ENCODE results near the gene CACNG4. TPM values are rescaled to one million over a fixed set of nuclear protein-coding genes. Genes with fewer than 3 reads are reported as not detected.
"Not testable (repeated sequence)": the region's sequence is repeated elsewhere in the genome, so short reads cannot be mapped to it uniquely, and the experiment has no call there.

The CACNG4 gene
- polyA plus RNA-seq, 1 donor = 5.1 TPM

DNA sequence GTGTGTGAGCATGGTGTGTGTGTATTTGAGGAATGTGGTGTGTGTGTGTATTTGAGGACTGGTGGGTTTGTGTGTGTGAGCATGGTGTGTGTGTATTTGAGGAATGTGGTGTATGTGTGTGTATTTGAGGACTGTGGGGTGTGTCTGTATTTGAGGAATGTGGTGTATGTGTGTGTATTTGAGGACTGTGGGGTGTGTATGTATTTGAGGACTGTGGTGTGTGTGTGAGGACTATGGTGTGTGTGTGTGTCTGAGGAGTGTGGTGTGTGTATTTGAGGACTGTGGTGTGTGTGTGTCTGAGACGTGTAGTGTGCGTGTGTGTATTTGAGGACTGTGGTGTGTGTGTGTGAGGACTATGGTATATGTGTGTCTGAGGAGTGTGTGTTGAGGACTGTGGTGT is 61.8 kb downstream of the CACNG4 start:
- Histone ChIP-seq H3K36me3 (ENCODE audit: control insufficient read depth, insufficient read depth, low read length) (no peaks in the 10 kb centered on the region), H3K4me1 (ENCODE audit: control insufficient read depth, insufficient read depth, low read length) (no peaks in the 10 kb centered on the region), H3K27ac (ENCODE audit: low read length) (no peak overlapping the region), H3K9me3 (ENCODE audit: control insufficient read depth, low read depth, low read length) (no peaks in the 10 kb centered on the region), H3K27me3 (ENCODE audit: control insufficient read depth, insufficient read depth, low read length) (no peaks in the 10 kb centered on the region), H3K4me3 (ENCODE audit: low read length) (no peak overlapping the region)
- no CpG with 5 or more reads among the region's 2 CpGs for WGBS (ENCODE audit: insufficient coverage, low lambda C conversion rate)
- no peak for DNase-seq

DNA sequence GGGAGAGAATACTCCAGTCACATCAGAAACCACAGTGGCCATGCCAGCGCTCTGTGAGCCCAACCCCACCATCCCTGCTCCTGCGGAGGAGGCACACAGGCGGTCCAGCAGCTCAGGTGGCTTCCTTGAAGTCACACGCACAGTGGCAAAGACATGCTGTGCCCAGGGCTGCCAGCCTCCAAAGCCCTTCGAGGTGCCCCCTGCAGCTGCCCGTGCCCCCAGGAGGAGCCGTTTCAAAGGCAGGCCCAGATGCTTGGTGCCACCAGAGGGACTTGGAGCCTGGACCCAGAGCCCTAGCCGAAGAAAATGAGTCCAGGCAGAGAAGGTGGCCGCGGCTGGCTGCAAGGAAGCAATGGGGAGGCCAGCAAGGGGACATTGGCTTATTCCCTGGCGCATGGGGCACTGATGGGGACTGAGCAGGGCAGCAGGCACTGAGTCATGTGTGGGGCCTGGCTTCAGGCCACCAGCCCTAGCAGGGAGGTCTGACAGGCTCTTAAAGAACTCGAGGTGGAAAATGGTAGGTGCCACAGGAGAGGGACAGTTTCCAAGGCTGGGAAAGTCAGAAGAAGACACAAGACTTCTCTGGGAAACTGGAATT is 62.6 kb downstream of the CACNG4 start:
- Histone ChIP-seq H3K4me3 (ENCODE audit: low read length) (no peak overlapping the region), H3K27ac (ENCODE audit: low read length) (no peak overlapping the region), H3K36me3 (ENCODE audit: control insufficient read depth, insufficient read depth, low read length) (no peaks in the 10 kb centered on the region), H3K4me1 (ENCODE audit: control insufficient read depth, insufficient read depth, low read length) (no peaks in the 10 kb centered on the region), H3K9me3 (ENCODE audit: control insufficient read depth, low read depth, low read length) (no peaks in the 10 kb centered on the region), H3K27me3 (ENCODE audit: control insufficient read depth, insufficient read depth, low read length) (no peaks in the 10 kb centered on the region)
- no peak for DNase-seq
- WGBS (ENCODE audit: insufficient coverage, low lambda C conversion rate) = 100% methylated on average over 1 of the region's 12 CpGs

DNA sequence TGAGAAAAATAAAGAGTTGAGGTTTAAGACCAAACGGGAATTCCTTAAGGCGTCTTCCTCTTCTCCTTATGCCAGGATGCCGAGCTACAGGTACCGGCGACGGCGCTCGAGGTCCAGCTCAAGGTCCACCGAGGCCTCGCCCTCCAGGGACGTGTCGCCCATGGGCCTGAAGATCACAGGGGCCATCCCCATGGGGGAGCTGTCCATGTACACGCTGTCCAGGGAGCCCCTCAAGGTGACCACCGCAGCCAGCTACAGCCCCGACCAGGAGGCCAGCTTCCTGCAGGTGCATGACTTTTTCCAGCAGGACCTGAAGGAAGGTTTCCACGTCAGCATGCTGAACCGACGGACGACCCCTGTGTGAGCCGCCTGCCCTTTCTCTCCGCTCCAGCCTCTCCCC is 66.1 kb downstream of the CACNG4 start:
- no peak for DNase-seq
- no peaks in the 10 kb centered on the region for H3K9me3 ChIP-seq (ENCODE audit: control insufficient read depth, low read depth, low read length)
- H3K27me3 ChIP-seq (ENCODE audit: control insufficient read depth, insufficient read depth, low read length) = no peaks in the 10 kb centered on the region
- no peaks in the 10 kb centered on the region for H3K4me1 ChIP-seq (ENCODE audit: control insufficient read depth, insufficient read depth, low read length)
- WGBS (ENCODE audit: insufficient coverage, low lambda C conversion rate) = no CpG with 5 or more reads among the region's 21 CpGs
- H3K4me3 ChIP-seq (ENCODE audit: low read length) = no peak overlapping the region
- H3K27ac ChIP-seq (ENCODE audit: low read length) = no peak overlapping the region
- no peaks in the 10 kb centered on the region for H3K36me3 ChIP-seq (ENCODE audit: control insufficient read depth, insufficient read depth, low read length)

DNA sequence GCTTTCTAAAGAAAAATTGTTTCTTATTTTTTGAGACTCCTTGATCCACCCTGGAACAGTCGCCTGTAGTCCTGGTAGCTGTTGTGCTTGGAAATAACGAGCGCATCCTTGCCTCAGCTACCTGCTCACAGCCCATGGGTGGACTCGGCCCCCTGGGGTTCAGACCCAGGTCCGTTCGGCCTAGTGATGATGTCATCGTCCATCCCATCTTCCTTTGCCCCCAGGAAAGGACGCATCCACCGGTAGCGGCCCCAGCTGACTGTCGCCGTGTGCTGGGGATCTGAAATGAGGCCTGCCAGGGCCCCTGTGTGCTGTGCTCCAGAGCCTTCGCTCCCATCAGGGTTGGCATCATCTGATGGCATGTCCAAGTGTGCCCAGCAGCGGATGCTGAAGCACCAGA is 67.9 kb downstream of the CACNG4 start:
- no peaks in the 10 kb centered on the region for H3K9me3 ChIP-seq (ENCODE audit: control insufficient read depth, low read depth, low read length)
- H3K4me1 ChIP-seq (ENCODE audit: control insufficient read depth, insufficient read depth, low read length) = no peaks in the 10 kb centered on the region
- H3K27me3 ChIP-seq (ENCODE audit: control insufficient read depth, insufficient read depth, low read length) = no peaks in the 10 kb centered on the region
- H3K36me3 ChIP-seq (ENCODE audit: control insufficient read depth, insufficient read depth, low read length) = no peaks in the 10 kb centered on the region
- no peak overlapping the region for H3K4me3 ChIP-seq (ENCODE audit: low read length)
- no peak for DNase-seq
- no CpG with 5 or more reads among the region's 14 CpGs for WGBS (ENCODE audit: insufficient coverage, low lambda C conversion rate)
- H3K27ac ChIP-seq (ENCODE audit: low read length) = no peak overlapping the region

DNA sequence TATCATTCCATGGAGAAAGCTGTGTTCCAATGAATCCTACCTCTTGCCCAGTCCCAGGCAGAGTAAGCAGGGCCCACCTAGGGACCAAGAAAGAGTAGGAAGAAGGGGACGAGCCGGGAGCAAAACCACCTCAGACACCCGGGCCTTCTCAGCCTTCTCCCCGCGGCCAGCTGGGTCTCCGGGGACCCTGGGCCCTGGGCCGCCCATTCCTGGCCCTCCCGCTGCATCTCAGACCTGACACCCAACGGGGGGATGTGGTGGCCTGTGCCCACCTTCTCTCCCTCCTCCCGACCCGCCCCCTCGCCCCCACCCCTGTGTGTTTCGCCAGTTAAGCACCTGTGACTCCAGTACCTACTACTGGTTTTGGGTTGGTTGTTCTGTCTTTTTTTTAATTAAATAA is 68.5 kb downstream of the CACNG4 start:
- Histone ChIP-seq H3K9me3 (ENCODE audit: control insufficient read depth, low read depth, low read length) (no peaks in the 10 kb centered on the region), H3K4me1 (ENCODE audit: control insufficient read depth, insufficient read depth, low read length) (no peaks in the 10 kb centered on the region), H3K4me3 (ENCODE audit: low read length) (no peak overlapping the region), H3K36me3 (ENCODE audit: control insufficient read depth, insufficient read depth, low read length) (no peaks in the 10 kb centered on the region), H3K27ac (ENCODE audit: low read length) (no peak overlapping the region), H3K27me3 (ENCODE audit: control insufficient read depth, insufficient read depth, low read length) (no peaks in the 10 kb centered on the region)
- no CpG with 5 or more reads among the region's 13 CpGs for WGBS (ENCODE audit: insufficient coverage, low lambda C conversion rate)
- no peak for DNase-seq

DNA sequence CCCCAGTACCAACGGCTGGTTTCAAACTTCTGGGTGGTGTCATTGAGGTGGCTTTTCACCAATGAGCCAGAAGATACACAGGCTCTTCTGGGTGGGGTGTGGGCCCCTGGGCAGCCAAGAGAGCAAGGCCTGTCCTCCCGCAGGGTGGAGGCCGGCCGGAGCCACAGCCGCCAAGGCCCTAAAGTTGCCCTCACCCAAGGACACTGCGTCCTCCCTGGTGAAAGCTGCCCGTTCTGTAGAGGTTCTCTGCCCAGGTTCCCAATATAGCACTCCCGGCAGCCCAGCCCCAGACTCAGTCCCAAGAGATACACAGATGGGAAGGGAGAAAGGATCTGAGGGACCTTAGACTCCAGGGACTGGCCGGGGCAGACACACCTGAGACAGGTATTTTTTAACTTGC is 69.1 kb downstream of the CACNG4 start:
- Histone ChIP-seq H3K27ac (ENCODE audit: low read length) (no peak overlapping the region), H3K4me3 (ENCODE audit: low read length) (no peak overlapping the region), H3K4me1 (ENCODE audit: control insufficient read depth, insufficient read depth, low read length) (no peaks in the 10 kb centered on the region), H3K27me3 (ENCODE audit: control insufficient read depth, insufficient read depth, low read length) (no peaks in the 10 kb centered on the region), H3K36me3 (ENCODE audit: control insufficient read depth, insufficient read depth, low read length) (no peaks in the 10 kb centered on the region), H3K9me3 (ENCODE audit: control insufficient read depth, low read depth, low read length) (no peaks in the 10 kb centered on the region)
- no CpG with 5 or more reads among the region's 9 CpGs for WGBS (ENCODE audit: insufficient coverage, low lambda C conversion rate)
- DNase-seq = peak in 1 of 2 donors; percentile 16

DNA sequence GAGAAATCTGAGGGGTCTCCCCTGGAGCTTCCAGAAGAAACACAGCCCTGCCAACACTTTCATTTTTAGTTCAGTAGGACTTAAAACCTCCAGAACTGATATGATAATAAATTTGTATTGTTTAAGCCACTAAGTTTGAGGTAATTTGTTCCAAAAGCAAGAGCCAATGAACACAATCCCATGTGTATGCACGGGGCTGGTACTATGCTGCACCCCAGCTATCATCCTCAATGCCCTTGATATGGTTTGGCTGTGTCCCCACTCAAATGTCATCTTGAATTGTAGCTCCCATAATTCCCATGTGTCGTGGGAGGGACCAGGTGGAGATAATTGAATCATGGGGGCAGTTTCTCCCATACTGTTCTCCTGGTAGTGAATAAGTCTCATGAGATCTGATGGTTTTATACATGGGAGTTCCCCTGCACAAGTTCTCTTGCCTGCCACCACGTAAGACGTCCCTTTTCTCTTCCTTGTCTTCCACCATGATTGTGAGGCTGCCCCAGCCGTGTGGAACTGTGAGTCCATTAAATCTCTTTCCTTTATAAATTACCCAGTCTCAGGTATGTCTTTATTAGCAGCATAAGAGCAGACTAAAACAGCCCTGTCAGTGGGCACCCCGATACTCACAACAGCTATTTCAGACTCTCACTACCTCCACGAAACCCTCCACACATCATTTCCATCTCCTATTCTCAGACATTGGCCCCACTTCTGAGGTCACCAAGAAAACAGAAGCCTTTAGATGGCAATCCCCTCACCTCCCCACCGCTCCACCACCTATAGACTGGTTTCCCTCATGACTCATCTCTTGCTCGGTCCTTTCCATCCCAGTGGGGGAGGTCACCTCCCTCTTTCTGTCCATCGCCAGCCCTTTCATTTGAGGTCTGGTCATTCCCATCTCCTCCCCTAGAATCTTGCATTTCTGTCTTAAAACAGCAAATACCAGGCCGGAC is 70.9 kb downstream of the CACNG4 start:
- WGBS (ENCODE audit: insufficient coverage, low lambda C conversion rate) = no CpG with 5 or more reads among the region's 11 CpGs
- Histone ChIP-seq H3K36me3 (ENCODE audit: control insufficient read depth, insufficient read depth, low read length) (no peaks in the 10 kb centered on the region), H3K4me3 (ENCODE audit: low read length) (no peak overlapping the region), H3K27me3 (ENCODE audit: control insufficient read depth, insufficient read depth, low read length) (no peaks in the 10 kb centered on the region), H3K27ac (ENCODE audit: low read length) (no peak overlapping the region), H3K4me1 (ENCODE audit: control insufficient read depth, insufficient read depth, low read length) (no peaks in the 10 kb centered on the region), H3K9me3 (ENCODE audit: control insufficient read depth, low read depth, low read length) (no peaks in the 10 kb centered on the region)
- DNase-seq = no peak

DNA sequence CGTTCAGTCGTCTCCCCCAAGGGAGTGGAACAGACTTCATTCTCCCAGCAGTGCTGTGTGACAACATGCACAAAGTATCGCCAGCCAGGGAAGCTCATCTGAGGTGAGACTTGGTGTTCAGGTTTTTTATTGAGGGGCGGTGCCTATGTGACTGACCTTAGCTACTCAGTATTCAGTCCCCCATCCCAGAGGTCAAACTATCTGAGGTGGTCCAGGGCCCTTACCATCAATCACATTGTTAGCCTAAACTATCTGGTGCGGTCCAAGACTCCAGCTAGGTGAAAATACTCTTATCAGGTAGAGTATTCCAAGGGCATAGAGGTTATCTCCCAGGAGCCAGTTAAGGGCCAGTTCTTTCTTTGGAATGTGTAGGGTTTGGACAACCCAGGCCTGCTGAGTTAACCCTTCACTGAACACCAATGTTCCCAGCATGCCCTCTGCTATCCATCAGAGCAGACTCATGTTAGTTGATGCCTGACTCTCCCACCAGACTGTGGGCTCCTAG is 74.4 kb downstream of the CACNG4 start:
- Histone ChIP-seq H3K36me3 (ENCODE audit: control insufficient read depth, insufficient read depth, low read length) (no peaks in the 10 kb centered on the region), H3K4me1 (ENCODE audit: control insufficient read depth, insufficient read depth, low read length) (no peaks in the 10 kb centered on the region), H3K4me3 (ENCODE audit: low read length) (no peak overlapping the region), H3K27ac (ENCODE audit: low read length) (no peak overlapping the region), H3K27me3 (ENCODE audit: control insufficient read depth, insufficient read depth, low read length) (no peaks in the 10 kb centered on the region), H3K9me3 (ENCODE audit: control insufficient read depth, low read depth, low read length) (no peaks in the 10 kb centered on the region)
- WGBS (ENCODE audit: insufficient coverage, low lambda C conversion rate) = no CpG with 5 or more reads among the region's 5 CpGs
- DNase-seq = no peak

DNA sequence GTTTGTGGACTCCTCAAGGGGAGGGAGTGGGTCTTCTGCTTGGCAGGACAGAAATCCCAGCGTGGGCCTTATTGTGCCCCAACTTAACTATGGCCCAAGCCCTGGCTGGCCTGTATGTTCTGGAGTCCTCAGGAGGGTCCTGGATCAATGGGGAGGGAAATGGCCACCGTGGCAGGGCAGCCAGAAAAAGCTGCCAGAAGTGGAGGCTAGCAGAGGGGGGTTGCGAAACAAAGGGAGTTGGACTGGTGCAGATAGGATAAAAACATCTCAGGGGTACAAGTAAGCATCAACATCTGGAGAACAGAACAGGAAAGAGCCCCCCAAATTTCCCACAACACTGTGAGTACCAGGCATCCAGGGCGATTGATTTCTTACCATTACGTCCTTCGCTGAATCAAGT is 76.1 kb downstream of the CACNG4 start:
- H3K27me3 ChIP-seq (ENCODE audit: control insufficient read depth, insufficient read depth, low read length) = no peaks in the 10 kb centered on the region
- H3K4me1 ChIP-seq (ENCODE audit: control insufficient read depth, insufficient read depth, low read length) = no peaks in the 10 kb centered on the region
- H3K27ac ChIP-seq (ENCODE audit: low read length) = no peak overlapping the region
- H3K36me3 ChIP-seq (ENCODE audit: control insufficient read depth, insufficient read depth, low read length) = no peaks in the 10 kb centered on the region
- 100% methylated on average over 3 of the region's 6 CpGs for whole genome bisulfite sequencing (ENCODE audit: insufficient coverage, low lambda C conversion rate)
- no peak for DNase-seq
- H3K4me3 ChIP-seq (ENCODE audit: low read length) = no peak overlapping the region
- H3K9me3 ChIP-seq (ENCODE audit: control insufficient read depth, low read depth, low read length) = no peaks in the 10 kb centered on the region

DNA sequence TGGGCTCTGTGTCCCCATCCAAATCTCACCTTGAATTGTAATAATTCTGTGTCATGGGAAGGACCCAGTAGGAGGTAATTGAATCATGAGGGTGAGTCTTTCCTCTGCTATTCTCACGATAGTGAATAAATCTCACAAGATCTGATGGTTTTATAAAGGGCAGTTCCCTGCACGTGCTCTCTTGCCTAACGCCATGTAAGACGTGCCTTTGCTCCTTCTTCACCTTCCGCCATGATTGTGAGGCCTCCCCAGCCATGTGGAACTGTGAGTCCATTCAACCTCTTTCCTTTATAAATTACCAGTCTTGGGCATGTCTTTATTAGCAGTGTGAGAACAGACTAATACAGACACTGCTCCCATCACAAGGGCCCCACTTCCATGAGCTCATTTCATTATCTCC is 76.6 kb downstream of the CACNG4 start:
- not testable (repeated sequence) for H3K4me1 ChIP-seq (ENCODE audit: control insufficient read depth, insufficient read depth, low read length); DNase-seq; H3K9me3 ChIP-seq (ENCODE audit: control insufficient read depth, low read depth, low read length); H3K4me3 ChIP-seq (ENCODE audit: low read length); H3K27ac ChIP-seq (ENCODE audit: low read length); H3K36me3 ChIP-seq (ENCODE audit: control insufficient read depth, insufficient read depth, low read length); H3K27me3 ChIP-seq (ENCODE audit: control insufficient read depth, insufficient read depth, low read length)
- WGBS (ENCODE audit: insufficient coverage, low lambda C conversion rate) = 100% methylated on average over 2 of the region's 5 CpGs
